Superior temporal gyrus (tissue), 1 donor: ENCODE data around the gene SIRT7.
"Not testable (repeated sequence)": the region's sequence is repeated elsewhere in the genome, so short reads cannot be mapped to it uniquely, and the experiment has no call there.

Source experiments
- DNase-seq: peaks from one replicate; pipeline ENCODE4 v3.0.0-alpha.2; 2016; ENCODE audit errors: extremely low spot score

SIRT7 gene

DNA sequence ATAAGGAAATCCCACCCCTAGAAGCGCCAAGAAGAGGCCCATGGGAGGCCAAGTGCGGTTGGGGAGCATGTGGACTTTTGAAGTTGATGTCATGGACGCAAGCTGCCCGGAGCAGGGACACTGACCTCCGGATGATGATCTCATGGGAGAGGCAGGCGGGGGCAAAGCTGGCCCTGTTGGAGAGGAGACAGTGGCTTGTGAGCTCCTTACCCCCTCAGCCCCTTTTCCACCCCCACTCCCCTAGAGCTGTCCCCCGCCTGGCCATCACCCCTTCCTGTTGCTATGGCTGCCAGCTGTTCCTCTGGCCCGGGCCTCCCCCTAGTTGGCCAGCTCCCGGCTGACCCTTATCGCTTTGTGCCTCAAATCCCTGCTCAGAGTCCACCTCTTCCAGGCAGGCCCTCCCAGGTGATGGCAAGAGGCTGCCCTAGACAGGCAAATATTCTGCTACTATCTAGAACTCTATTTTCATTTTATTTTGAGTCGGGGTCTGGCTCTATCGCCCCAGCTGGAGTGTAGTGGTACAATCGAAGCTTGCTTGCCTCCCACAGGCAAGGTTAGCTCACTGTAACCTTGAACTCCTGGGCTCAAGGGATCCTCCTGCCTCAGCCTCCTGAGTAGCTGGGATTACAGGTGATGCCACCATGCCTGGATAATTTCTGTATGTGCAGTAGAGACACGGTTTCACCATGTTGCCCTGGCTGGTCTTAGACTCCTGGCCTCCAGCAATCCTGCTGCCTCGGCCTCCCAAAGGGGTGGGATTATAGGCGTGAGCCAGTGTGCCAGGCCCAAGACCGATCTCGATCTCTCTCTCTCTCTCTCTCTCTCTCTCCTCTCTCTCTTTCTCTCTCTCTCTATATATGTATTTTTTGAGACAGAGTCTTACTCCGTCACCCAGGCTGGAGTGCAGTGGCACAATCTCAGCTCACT, 36.4 kb upstream of the SIRT7 start:
- DNase-seq = no peak

DNA sequence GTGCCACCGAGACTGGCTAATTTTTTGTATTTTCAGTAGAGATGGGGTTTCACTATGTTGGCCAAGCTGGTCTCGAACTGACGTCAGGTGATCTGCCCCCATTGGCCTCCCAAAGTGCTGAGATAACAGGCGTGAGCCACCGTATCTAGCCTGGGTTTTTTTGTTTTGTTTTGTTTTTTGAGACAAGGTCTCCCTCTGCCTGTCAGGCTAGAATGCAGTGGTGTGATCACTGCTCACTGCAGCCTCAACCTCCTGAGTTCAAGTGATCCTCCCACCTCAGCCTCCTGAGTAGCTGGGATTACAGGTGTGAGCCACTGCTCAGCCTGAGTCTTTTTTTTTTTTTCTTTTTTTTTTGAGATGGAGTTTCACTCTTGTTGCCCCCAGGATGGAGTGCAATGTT, 35.5 kb upstream of the SIRT7 start:
- DNase-seq = not testable (repeated sequence)

DNA sequence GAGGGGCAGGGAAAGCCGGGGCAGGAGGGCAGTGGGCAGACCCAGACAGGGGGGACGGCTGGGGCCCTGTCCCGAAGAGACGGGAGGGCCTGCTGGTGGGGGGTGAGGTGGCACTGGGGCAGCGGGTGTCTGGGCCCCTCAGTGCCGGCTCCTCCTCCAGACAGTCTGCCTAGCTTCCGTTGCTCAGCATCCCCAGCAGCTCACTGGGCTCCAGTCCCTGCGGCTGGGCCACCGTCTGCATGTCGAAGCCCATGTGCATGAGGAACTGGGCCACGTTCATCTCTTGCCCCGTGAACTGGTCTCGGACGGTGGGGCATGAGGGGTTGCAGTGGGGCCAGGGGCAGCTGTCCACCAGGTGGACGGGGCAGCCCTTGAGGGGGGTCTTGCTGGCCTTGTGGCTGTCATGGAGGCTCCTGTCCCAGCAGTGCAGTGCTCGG, 34.8 kb upstream of the SIRT7 start:
- no peak for DNase-seq

DNA sequence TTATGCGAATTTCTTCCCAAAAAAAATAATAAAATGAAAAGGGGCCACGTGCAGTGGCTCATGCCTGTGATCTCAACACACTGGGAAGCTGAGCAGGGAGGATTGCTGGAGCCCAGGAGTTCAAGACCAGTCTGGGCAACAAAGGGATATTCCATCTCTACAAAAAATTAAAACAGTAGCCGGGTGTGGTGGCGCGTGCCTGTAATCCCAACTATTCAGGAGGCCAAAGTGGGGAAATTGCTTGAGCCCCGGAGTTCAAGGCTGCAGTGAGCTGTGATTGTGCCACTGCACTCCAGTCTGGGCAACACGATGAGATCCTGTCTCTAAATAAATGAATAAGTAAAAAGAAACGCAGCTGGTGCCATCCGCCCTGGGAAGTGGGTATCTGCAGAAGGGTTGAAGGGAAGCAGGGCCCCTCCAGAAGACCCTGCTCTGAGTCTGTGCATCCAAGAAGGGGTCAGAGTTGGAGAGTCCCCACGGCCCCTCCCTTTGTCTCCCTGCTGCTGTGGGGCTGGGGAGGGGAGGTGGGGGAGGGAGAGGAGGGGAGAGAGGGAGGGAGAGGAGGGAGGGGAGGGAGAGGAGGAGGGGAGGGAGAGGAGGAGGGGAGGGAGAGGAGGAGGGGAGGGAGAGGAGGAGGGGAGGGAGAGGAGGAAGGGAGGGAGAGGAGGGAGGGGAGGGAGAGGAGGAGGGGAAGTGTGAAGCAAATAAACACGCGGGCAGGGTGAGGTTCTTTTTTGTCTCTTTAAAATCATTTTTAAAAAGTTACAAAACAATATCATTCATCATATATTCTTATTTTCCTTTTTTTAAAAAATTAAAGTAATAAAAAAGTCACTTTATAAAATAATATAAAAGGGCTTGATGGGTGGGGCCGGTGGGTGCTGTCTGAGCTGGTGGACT, 34.1 kb upstream of the SIRT7 start:
- DNase-seq = no peak

- DNase-seq = no peak
Observed at GRCh38 chr17:81950501-81950900, 32.5 kb upstream of the SIRT7 start.

GRCh38 chr17:81948635-81949378, 30.8 kb upstream of the SIRT7 start:
- no peak for DNase-seq

- no peak for DNase-seq
Observed at GRCh38 chr17:81947189-81947588, 29.2 kb upstream of the SIRT7 start, which contains the start of gene MYADML2. Gene MYADML2, minus strand, starts transcription at chr17:81947233. Its CDS starts 5,492 bp downstream, at chr17:81941741.

DNA sequence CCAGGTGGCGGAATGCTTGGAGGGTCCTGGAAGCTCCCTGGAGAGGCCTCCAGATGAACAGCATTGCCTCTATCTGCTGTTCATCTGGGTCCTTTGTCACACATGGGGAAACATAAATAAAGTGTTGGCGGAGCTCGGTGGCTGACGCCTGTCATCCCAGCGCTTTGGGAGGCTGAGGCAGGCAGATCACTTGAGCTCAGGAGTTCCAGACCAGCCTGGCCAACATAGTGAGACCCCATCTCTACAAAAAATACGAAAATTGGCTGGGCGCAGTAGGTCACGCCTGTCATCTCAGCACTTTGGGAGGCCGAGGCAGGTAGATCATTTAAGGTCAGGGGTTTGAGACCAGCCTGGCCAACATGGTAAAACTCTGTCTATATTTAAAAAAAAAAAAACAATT, 26.9 kb upstream of the SIRT7 start:
- no peak for DNase-seq

DNA sequence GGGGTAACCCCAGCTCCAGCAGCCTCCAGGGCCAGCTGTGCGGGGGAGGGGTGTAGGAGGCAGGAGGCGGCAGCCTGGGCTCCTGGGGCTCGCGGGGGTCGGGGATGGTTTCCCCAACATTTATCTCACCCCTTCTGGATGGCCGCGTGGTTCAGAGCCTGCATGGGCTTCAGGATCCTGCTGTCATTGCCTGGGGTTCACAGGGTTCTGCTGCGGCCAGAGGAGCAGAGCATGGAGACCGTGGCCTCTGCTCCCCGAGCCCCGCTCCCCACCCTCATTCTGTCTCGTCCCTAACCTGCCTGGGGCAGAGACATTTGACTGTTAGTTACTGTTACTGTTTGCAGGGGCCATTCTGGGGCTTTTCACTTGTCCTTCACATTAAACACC, 24.2 kb upstream of the SIRT7 start:
- no peak for DNase-seq

GRCh38 chr17:81941484-81942166, 23.6 kb upstream of the SIRT7 start:
- no peak for DNase-seq

- DNase-seq = no peak
Observed at GRCh38 chr17:81940538-81941483, 22.8 kb upstream of the SIRT7 start.

- DNase-seq = peak; percentile 63
Observed at GRCh38 chr17:81939881-81940385, 22.0 kb upstream of the SIRT7 start.

GRCh38 chr17:81939218-81939617, 21.2 kb upstream of the SIRT7 start:
- DNase-seq = no peak

DNA sequence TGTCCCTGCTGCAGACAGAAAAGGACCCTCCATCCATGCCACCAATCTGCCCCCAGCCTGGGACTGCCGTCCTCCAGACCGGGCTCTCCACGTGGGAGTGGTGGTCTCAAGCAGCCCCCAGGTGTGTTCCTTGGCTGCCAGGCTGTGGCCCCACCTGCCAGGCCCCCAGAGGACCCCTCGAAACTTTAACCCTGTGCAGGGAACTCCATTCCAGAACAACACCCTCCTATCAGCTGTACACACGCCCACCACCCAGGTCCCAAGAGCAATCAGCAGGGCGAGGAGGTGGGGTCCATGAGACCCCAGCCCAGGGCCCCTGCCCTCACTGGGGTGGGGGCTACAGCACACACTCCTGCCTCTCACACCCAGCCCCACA, 17.7 kb upstream of the SIRT7 start:
- DNase-seq = no peak

GRCh38 chr17:81934850-81935708, 17.1 kb upstream of the SIRT7 start:
- DNase-seq = no peak

GRCh38 chr17:81934098-81934757, 16.3 kb upstream of the SIRT7 start:
- DNase-seq = no peak

DNA sequence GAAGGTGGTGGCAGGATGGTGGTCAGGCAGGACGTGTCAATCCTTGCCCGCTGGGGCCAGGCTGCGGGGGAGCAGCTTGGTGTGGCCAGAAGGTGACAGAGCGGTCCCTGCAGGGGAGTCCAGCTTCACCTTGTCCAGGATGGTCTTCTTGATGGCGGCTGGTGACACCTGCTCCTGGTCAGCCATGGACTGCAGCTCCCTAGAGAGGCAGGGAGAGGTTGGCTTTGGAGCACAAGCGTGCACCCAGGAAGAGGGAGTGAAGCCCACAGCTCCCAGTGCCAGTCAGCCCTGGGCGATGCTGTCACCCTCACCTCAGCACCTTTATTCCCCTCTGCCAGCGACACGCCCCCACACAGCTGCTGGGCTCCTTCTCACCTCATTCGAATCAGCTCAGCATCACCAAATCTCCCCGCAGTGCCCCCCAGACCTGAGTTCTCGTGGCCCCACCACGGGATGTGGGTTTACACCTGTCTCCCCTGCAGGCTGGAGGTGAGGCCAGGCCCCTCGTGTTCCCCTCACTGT, 15.3 kb upstream of the SIRT7 start:
- no peak for DNase-seq

DNA sequence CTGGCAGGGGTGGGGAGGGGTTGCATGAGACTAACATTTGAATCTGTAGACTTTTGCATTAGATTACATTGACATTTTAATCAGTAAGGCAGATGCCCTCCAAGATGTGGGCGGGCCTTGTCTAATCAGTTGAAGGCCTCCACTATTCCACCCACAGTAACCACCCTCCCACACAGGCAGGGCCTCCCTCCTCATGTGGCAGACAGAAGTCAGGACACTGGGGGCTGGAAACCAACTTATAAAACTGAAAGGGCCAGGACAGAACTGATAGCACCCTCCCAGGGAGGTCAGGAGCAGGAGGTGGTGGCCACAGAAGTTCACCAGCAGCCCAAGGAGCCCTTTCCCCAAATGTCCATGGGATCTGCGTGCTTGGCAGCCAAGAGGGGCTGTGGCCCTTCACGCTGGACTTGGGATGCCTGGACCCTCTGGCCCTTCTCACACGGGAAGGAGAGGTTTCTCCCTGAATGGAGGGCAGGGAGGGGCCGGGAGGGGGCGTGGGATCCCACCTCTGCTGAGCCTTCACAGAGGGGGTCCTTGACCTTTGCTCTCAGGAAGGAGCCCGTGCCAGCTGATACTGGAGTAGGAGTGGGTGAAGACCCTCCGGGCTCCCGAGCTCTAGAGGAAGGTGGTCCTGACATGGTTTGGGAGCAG, 14.5 kb upstream of the SIRT7 start:
- DNase-seq = no peak
